SK-N-SH (cell line): Measurements from ENCODE around the gene CCM2. TPM values are rescaled to one million over a fixed set of nuclear protein-coding genes. Genes with fewer than 3 reads are reported as not detected.
A peak's percentile ranks its signal among the peaks of the same experiment; 100 is the strongest.

Experiments used
- CTCF ChIA-PET: fragments of 300-600, 350-600 bp; formaldehyde crosslinking; extraction: SDS; loops from one replicate; lab custom pipeline; 2021; lab: Yijun Ruan, JAX
- POLR2A ChIA-PET: fragments of 350-600 bp; sonication (Branson Sonifier 250); formaldehyde crosslinking; extraction: SDS; loops from one replicate; lab custom pipeline; 2020; ENCODE audit warnings: antibody characterized with exemption, inconsistent platforms; lab: Yijun Ruan, JAX
- DNase-seq: peaks from one replicate; pipeline ENCODE4 v3.0.0; 2012
- H2AFZ ChIP-seq: fragments of 200-600 bp; sonication (generic); 2 replicates; pipeline ENCODE4 v1.8.1; 2016; ENCODE audit warnings: antibody characterized with exemption, mild to moderate bottlenecking, low read depth
- H3F3A ChIP-seq: fragments of 200-600 bp; sonication (generic); replicated peaks from 2 replicates; pipeline ENCODE3; 2016; ENCODE audit warnings: antibody characterized with exemption, mild to moderate bottlenecking; ENCODE audit not compliant: insufficient read depth
- H3K27ac ChIP-seq, 2 experiments: fragments of 200-500 bp in 1 of 2; fragments of 200-600 bp in 1 of 2; sonication (Bioruptor generic) in 1 of 2; sonication (generic), shearing (Covaris generic) in 1 of 2; 2 replicates each; pipeline versions ENCODE4 v1.5.1 to v1.6.1; 2014 to 2016; ENCODE audit warnings: low read depth in 2 of 2, inconsistent platforms in 1 of 2, low read length in 1 of 2, mild to moderate bottlenecking in 1 of 2, mixed read lengths in 1 of 2
- H3K27me3 ChIP-seq: fragments of 200-600 bp; sonication (generic), shearing (Covaris generic); 2 replicates; pipeline ENCODE4 v1.6.1; 2016; ENCODE audit warnings: mixed run types; ENCODE audit not compliant: insufficient read depth
- H3K36me3 ChIP-seq, 2 experiments: fragments of 200-500 bp in 1 of 2; fragments of 200-600 bp in 1 of 2; sonication (Bioruptor generic) in 1 of 2; sonication (generic) in 1 of 2; replicated peaks in 1 of 2; 2 replicates each; pipeline versions ENCODE3 to v1.5.1; 2014 to 2016; ENCODE audit warnings: low read length in 1 of 2, mild to moderate bottlenecking in 1 of 2; ENCODE audit not compliant: insufficient read depth in 2 of 2, control insufficient read depth in 1 of 2
- H3K4me1 ChIP-seq, 2 experiments: fragments of 200-500 bp in 1 of 2; fragments of 200-600 bp in 1 of 2; sonication (Bioruptor generic) in 1 of 2; sonication (generic), shearing (Covaris generic) in 1 of 2; 2 replicates each; pipeline versions ENCODE4 v1.5.1 to v1.6.1; 2014 to 2016; ENCODE audit warnings: low read depth in 1 of 2, low read length in 1 of 2, mixed run types in 1 of 2; ENCODE audit not compliant: insufficient read depth in 2 of 2, control insufficient read depth in 1 of 2
- H3K4me2 ChIP-seq: fragments of 200-600 bp; sonication (generic), shearing (Covaris generic); 2 replicates; pipeline ENCODE4 v1.6.1; 2017; ENCODE audit warnings: mixed run types
- H3K4me3 ChIP-seq, 2 experiments: fragments of 200-500 bp in 1 of 2; fragments of 200-600 bp in 1 of 2; sonication (Bioruptor generic) in 1 of 2; sonication (generic), shearing (Covaris generic) in 1 of 2; 2 replicates each; pipeline versions ENCODE4 v1.5.1 to v1.8.1; 2014 to 2016; ENCODE audit warnings: low read depth in 2 of 2, inconsistent platforms in 1 of 2, low read length in 1 of 2, mild to moderate bottlenecking in 1 of 2, mixed read lengths in 1 of 2, moderate library complexity in 1 of 2
- H3K79me2 ChIP-seq: fragments of 200-600 bp; sonication (generic); 2 replicates; pipeline ENCODE4 v1.8.1; 2017; ENCODE audit warnings: mild to moderate bottlenecking; ENCODE audit not compliant: insufficient read depth
- H3K9ac ChIP-seq: fragments of 200-600 bp; sonication (generic); 2 replicates; pipeline ENCODE4 v1.6.1; 2017; ENCODE audit warnings: mixed run types
- H3K9me2 ChIP-seq: fragments of 200-600 bp; sonication (generic); 2 replicates; pipeline ENCODE4 v1.6.1; 2017; ENCODE audit warnings: mixed run types
- H3K9me3 ChIP-seq: fragments of 200-600 bp; sonication (generic); 2 replicates; pipeline ENCODE4 v1.6.1; 2017; ENCODE audit warnings: mixed run types, mild to moderate bottlenecking, moderate library complexity
- H4K20me1 ChIP-seq: fragments of 200-600 bp; sonication (generic); 2 replicates; pipeline ENCODE4 v1.6.1; 2017; ENCODE audit warnings: mild to moderate bottlenecking, mixed run types; ENCODE audit not compliant: insufficient read depth
- GATA2 ChIP-seq: sonication (generic); formaldehyde crosslinking; IDR thresholded peaks from 2 replicates; pipeline ENCODE4 v1.5.0; 2020; ENCODE audit warnings: mild to moderate bottlenecking, missing genetic modification reagents
- MXI1 ChIP-seq: IDR thresholded peaks from 2 replicates; pipeline ENCODE4 v1.6.1; 2012; ENCODE audit warnings: mild to moderate bottlenecking, low read depth, low read length, improper control_type of control experiment
- POLR2AphosphoS5 ChIP-seq: IDR thresholded peaks from 2 replicates; pipeline ENCODE4 v1.6.1; 2012; ENCODE audit warnings: low read depth, low read length
- RAD21 ChIP-seq: IDR thresholded peaks from 2 replicates; pipeline ENCODE4 v1.6.1; 2012; ENCODE audit warnings: mild to moderate bottlenecking, low read length
- RXRA ChIP-seq: IDR thresholded peaks from 2 replicates; pipeline ENCODE4 v1.4.0; 2012; ENCODE audit warnings: low read depth, mild to moderate bottlenecking, borderline replicate concordance
- YY1 ChIP-seq: IDR thresholded peaks from 2 replicates; pipeline ENCODE4 v1.4.0; 2012; ENCODE audit warnings: low read depth, mild to moderate bottlenecking
- whole genome bisulfite sequencing: methylation state at CpG from one replicate; pipeline ENCODE4 v1.1.6; 2017; ENCODE audit warnings: low lambda C conversion rate; 5-methylcytosine and 5-hydroxymethylcytosine counted together
- polyA plus RNA-seq, 3 experiments: library from polyadenylated mRNA; depleted of rRNA; stranded (reverse); fragments of >200 nt; gene quantifications; 2 replicates each; pipeline ENCODE4 v1.2.3, GENCODE V29; 2012
- TF ChIP-seq, protein P1 (sequence below): IDR thresholded peaks from 2 replicates; pipeline ENCODE4 v1.4.0; 2012; ENCODE audit warnings: low read depth
- TF ChIP-seq, protein P2 (sequence below): IDR thresholded peaks from 2 replicates; pipeline ENCODE4; 2012

CCM2 gene
- polyA plus RNA-seq, 1 of the 3 experiments (the other 2 are of a cell fraction) = 83.2 TPM

DNA sequence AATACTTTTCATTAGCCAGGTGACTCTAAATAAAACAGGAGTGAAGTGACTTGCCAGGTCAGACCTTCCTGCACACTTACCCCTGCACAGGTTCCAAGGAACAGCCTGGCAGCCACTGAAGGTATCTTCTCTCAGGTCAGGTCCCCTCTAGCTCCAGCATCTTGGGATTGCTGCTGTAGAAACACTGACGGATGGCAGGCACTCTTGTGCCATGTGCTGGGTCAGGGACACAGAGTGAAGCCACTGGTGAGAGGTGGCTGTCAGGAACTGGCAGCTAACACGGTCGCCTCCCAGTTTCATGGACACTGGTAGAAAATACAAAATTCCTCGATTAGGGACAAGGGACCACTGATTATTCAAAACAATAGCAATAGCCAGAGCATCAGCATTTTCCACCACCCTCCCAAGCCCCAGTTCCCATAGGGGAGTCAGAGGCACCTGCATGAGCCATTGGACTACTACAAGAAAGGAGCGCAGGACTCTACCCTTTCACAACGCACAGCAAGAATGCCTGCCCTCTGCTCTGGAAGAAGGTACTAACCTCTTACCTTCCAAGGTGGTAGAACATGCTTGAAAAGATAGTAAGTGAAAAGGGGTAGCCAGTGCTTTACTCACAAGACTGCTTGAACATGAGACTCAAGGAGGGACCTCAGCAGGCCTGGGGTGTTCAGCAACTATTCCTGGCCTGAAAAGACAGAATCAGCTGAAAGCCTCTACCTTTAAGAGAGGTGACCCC lies 16.1 kb upstream of the CCM2 start:
- ChIA-PET CTCF (interaction anchor here (1.0 to 5.8 kb wide), 6 partner anchors 10 to 152 kb away, joined by 3 to 34 read pairs (median 6); no protein-coding TSS in a partner anchor), POLR2A (interaction anchor here (2.5 kb wide), 1 partner anchor 12 kb away, joined by 8 read pairs; no protein-coding TSS in a partner anchor)
- Histone ChIP-seq H3F3A (peaks cover 44% of the 10 kb centered on the region), H3K9me2 (no peaks in the 10 kb centered on the region), H3K4me1 (peaks cover 19 to 24% of the 10 kb centered on the region in 2 experiments; a peak in 3 of 4 replicates), H3K4me3 (peak overlapping the region in 1 of 2 experiments; percentile 77; a peak in 2 of 4 replicates), H3K27me3 (no peaks in the 10 kb centered on the region), H3K4me2 (peak overlapping the region; percentile 81; the same call in 1 of the 2 replicates), H2AFZ (no peak overlapping the region), H3K9ac (0 out of 2 replicates have a peak overlapping the region, but pooled peaks have one; percentile 84), H4K20me1 (0 out of 2 replicates have a peak, but pooled peaks cover 4% of the 10 kb centered on the region), H3K79me2 (peaks cover 26% of the 10 kb centered on the region), H3K27ac (no peak overlapping the region), H3K9me3 (no peaks in the 10 kb centered on the region), H3K36me3 (peaks cover 40 to 48% of the 10 kb centered on the region in 2 experiments)
- 82% methylated on average over 6 of the region's 6 CpGs for WGBS
- no peak for DNase-seq
- no peak for TF ChIP-seq RAD21
- TF ChIP-seq POLR2AphosphoS5 = peak; percentile 19; the same call in 1 of the 2 replicates

DNA sequence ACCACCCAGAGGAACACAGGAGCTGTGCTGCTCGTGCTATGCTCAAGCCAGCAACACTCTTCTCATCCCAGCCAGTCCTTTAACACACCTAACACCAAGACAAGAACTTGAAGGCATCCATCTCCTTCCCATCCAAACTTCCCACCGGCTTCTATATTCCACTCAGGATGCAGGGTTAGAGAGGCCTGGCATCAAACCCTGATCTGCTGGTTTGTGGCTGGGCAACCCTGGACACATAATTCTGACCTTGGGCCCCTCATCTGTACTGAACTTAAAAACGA lies 15.6 kb upstream of the CCM2 start:
- Histone ChIP-seq H3K9me3 (no peaks in the 10 kb centered on the region), H3K9ac (0 out of 2 replicates have a peak overlapping the region, but pooled peaks have one; percentile 84), H3K4me1 (peaks cover 19 to 24% of the 10 kb centered on the region in 2 experiments; a peak in 3 of 4 replicates), H3K79me2 (peaks cover 26% of the 10 kb centered on the region), H3K27me3 (no peaks in the 10 kb centered on the region), H3K4me3 (peak overlapping the region in 1 of 2 experiments; percentile 77; a peak in 2 of 4 replicates), H2AFZ (no peak overlapping the region), H3K9me2 (no peaks in the 10 kb centered on the region), H3F3A (peaks cover 44% of the 10 kb centered on the region), H3K36me3 (peaks cover 40 to 47% of the 10 kb centered on the region in 2 experiments), H3K4me2 (peak overlapping the region; percentile 81), H4K20me1 (0 out of 2 replicates have a peak, but pooled peaks cover 4% of the 10 kb centered on the region), H3K27ac (no peak overlapping the region)
- WGBS = 33% methylated on average over 3 of the region's 3 CpGs
- 0 out of 2 replicates have a peak, but pooled peaks have one; percentile 20 for TF ChIP-seq POLR2AphosphoS5
- no peak for TF ChIP-seq MXI1
- no peak for TF ChIP-seq RXRA
- TF ChIP-seq, protein P1, sequence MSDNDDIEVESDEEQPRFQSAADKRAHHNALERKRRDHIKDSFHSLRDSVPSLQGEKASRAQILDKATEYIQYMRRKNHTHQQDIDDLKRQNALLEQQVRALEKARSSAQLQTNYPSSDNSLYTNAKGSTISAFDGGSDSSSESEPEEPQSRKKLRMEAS = no peak
- no peak for TF ChIP-seq GATA2
- TF ChIP-seq YY1 = no peak
- TF ChIP-seq, protein P2, sequence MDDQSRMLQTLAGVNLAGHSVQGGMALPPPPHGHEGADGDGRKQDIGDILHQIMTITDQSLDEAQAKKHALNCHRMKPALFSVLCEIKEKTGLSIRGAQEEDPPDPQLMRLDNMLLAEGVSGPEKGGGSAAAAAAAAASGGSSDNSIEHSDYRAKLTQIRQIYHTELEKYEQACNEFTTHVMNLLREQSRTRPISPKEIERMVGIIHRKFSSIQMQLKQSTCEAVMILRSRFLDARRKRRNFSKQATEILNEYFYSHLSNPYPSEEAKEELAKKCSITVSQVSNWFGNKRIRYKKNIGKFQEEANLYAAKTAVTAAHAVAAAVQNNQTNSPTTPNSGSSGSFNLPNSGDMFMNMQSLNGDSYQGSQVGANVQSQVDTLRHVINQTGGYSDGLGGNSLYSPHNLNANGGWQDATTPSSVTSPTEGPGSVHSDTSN = no peak
- ChIA-PET POLR2A (interaction anchor here (0.8 kb wide), 1 partner anchor 88 kb away, joined by 3 read pairs; no protein-coding TSS in a partner anchor), CTCF (interaction anchor here (1.0 to 5.8 kb wide), 2 partner anchors 11 to 151 kb away, joined by 3 to 34 read pairs; no protein-coding TSS in a partner anchor)
- DNase-seq = no peak
